ENCODE results near the gene SAT1.

Gene SAT1

DNA sequence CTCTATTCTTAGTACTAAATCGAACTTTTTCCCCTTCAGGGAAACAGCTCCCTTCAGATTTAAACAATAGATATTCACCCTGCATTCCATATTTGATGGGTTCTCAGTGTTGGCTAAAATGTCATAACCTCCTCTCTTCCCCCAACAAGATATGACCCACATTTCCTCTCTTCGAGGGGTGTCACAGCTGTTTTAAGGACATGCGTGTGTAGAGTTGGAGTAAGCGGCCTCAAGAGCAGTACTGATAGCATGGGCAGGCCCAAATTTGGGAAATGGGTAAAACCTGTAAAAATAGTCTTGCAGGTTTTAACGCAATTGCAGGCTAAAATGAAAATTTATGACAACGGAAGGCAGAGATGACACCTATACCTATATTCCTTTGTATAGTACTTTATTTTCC, 28.7 kb downstream of the SAT1 start:
- no peak for FAIRE-seq

DNA sequence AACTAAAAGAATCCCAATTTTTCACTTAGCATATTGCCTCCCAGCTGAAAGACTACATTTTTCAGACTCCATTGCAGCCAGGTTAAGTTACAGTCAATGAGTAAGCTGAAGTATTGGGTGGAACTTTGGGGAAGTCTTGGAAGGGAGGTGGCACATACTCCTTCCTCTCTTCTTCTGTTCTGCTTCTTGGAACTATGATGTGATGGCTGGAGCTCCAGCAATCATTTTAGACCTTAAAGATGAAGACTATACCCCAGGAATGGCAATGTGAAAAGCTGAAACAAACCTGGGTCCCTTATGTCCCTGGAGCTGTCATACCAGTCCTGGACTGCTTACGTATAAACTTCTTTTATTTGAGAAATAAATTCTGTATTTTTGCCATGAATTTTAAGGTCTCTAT, 30.8 kb downstream of the SAT1 start:
- no peak for FAIRE-seq

DNA sequence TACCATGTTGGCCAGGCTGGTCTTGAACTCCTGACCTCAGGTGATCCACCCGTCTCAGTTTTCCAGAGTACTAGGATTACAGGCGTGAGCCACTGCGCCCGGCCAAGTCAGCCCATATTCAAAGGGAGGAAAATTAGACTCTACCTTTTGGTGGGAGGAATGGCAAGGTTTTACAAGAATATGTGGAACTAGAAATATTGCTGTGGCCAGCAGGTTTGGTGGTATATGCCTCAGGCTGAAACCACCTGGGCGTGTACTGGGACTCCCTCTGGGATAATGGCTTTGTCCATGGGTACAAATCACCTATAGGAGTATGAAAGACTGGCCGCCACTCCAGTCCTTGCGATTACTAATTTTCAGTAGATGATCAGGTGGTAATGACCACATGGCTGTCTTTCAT, 32.4 kb downstream of the SAT1 start:
- no peak for FAIRE-seq

DNA sequence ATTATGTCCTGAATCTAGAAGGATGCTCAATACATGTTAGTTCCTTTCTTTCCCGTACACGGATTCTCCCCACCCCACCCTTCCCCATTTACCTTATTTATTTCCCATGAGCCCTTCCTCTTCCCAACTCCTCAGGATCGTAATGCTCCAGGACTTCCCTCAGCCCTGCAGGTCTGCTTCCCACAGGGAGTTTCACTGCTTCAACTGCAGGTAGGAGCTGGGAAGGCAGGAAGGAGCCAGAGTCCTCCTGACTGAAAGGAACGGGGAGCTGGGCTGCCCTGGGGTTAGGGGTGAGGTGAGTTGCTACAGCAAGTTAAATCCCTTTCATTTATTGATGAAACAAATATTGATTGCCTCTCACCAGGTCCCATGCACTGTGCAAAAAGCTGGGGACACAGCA, 33.2 kb downstream of the SAT1 start:
- FAIRE-seq = no peak

DNA sequence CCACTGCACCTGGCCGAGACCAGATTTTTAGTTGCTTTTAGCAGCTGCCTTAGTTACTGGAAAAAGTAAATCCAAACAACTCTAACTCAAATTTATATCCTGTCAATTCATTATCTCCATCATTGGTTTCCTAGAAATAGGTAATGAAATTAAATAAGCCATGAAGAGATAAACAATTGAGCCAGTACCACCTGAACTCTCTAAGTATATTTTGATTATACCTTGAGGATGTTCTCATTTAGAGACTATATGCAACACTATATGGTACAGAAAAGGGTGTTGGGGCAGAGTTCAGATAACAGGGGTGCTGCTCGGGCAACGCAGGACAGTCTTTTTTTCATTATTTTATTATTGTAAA, 35.0 kb downstream of the SAT1 start:
- no peak for FAIRE-seq

DNA sequence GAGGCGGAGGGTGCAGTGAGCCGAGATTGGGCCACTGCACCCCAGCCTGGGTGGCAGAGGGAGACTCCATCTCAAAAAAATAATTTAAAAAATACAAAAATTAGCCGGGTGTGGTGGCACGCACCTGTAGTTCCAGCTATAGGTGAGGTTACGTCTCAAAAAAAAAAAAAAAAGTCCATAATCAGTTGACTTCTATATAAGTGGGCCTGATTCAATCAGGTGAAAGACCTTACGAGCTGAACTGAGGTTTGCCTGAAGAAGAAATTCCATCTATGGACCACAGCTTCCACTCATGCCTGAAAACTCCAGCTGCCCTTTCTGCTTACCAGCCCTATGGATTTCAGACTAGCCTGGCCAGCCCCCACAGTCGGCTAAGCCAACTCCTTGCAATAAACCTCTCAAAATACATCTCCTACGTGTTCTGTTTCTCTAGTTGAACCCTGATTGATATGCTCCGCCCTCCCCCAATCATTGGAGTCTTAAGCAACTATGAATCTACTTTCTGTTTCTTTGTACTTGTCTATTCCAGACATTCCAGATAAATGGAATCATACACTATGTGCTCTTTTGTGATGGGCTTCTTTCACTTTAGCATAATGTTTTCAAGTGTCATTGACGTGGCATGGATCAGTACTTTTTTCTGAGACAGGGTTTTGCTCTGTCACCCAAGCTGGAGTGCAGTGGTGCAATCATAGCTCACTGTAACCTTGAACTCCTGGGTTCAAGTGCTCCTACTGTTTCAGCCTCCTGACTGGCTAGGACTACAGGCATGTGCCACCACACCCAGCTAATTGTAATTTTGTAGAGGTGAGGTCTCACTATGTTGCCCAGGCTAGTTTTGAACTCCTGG, 36.6 kb downstream of the SAT1 start:
- no peak for FAIRE-seq

DNA sequence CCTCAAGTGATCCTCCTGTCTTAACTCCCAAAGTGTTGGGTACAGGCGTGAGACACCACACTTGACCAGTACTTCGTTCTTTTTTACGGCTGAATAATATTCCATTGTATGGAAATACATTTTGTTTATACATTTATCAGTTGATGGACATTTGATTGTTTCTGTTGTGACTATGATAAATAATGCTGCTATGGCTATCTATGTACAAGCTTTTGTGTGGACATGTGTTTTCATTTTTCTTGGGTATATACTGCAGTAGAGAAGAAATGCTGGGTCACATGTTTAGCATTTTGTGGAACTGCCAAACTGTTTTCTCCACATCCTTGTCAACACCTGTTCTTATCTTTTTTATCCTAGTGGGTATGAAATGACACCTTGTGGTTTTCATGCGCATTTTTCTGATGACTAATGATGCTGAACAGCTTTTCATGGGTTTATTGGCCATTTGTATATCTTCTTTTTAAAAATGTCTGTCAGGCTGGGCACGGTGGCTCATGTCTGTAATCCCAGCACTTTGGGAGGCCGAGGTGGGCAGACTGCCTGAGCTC, 37.3 kb downstream of the SAT1 start:
- no peak for FAIRE-seq

DNA sequence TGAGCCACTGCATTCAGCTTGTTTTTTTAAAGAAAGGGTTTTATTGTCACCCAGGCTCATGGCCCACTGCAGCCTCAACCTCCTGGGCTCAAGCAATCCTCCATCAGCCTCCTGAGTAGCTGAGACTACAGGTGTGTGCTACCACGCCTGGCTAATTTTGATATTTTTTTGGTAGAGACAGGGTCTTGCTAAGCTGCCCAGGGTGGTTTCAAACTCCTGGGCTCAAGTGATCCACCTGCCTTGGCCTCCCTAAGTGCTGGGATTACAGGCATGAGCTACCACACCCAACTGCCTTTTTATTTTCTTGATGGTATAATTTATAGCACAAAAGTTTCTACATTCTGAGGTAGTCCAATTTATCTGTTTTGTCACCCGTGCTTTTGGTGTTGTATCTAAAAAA, 38.9 kb downstream of the SAT1 start:
- FAIRE-seq = no peak

DNA sequence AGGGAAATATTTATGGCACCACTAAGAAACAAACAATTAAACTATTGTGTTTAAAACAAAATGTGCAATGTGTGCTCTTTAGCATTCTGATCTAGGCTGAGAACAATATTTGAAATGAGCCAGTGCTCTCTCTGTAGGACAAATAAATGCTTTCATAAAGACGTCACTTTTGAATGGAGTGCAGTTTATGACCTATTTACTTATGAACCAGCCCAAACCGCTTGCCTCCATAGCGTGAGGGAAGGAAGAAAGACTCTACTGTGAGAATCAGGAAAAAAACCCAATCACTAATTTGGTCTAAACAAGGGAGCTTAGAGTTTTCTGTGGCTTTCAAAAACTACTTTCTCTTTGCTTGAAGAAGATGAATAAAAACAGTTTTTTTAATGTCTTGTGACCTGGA, 39.4 kb downstream of the SAT1 start:
- peak; percentile 89 for FAIRE-seq

DNA sequence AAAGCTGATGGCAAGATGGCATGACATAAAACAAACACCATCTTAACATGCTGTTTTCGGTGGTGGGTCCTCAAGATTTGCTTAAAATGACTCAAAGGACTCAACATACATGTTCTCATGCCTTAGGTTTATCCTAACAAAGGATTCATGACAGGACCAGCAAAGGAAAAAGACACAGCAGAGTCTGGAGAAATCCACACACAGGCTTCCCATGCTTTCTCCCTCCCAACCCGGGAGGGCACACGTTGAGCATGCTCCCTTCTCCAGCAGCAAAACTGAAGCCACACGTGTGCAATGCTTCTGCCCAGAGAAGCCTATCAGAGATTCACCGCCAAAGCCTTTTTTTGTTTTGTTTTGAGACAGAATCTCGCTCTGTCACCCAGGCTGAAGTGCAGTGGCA, 39.9 kb downstream of the SAT1 start:
- no peak for FAIRE-seq

DNA sequence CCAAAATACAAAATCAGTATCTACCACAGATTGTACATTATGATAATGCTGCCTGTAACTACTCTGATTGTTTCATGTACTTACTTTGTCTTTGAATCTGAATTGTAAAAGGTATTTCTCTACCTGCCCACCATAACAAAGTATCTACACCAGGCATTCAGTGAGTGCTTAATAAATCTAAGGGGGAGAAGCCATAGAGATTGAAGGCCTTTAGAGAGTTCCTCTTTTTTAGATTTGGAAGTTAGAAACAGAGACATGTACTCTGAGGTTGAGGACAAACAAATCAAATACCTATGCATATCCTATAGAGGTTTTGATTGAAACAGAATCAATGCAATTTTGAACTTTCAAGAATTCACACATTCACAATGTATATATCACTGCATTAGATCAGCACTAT, 42.7 kb downstream of the SAT1 start:
- no peak for FAIRE-seq

DNA sequence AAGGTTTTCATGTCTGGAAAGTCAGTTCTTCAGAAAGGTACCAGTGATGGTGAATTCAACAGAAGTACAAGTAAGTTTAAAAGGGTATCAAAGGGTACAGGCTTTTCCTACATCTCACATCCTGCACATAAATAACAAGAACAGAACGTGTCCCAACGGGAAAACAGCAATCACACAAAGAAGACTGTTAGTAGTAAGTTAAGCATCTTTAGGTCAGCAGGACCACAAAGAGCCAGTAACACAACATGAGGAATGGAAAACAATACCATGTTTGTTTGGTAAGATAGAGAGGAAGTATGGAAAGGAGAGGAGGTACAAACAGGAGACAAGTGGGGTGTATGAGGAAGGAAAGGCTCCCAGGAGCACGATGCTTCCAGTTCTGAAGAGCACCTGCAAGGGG, 43.2 kb downstream of the SAT1 start:
- FAIRE-seq = no peak

DNA sequence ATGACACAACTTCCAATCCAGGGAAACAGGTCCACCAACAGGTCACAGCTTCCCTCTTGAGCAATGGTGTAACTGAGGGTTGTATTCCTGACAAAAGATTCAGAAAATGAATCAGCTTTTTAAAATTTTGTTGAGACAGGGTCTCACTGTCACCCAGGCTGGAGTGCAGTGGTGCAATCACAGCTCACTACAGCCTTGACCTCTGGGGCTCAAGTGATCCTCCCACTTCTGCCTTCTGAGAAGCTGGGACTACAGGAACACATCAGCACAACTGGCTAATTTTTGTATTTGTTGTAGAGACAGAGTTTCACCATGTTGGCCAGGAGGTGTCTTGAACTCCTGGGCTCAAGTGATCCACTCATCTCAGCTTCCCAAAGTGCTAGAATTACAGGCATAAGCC, 43.7 kb downstream of the SAT1 start:
- no peak for FAIRE-seq

DNA sequence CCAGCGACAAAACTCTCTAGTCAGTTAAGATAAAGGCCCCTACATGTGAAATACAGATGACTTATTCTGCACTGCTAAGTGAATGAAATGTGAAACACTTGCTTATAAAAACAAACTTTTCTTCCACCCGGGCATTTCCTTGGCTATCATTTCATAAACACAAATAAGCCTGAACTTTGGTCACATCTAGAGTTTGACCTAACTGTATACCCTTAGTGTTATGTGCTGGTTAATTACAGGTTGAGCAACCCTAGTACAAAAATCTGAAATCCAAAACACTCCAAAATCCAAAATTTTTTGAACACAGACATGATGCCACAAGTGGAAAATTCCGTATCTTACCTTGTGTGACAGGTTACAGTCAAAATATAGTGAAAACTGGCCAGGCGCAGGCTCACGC, 45.9 kb downstream of the SAT1 start:
- FAIRE-seq = peak; percentile 33

DNA sequence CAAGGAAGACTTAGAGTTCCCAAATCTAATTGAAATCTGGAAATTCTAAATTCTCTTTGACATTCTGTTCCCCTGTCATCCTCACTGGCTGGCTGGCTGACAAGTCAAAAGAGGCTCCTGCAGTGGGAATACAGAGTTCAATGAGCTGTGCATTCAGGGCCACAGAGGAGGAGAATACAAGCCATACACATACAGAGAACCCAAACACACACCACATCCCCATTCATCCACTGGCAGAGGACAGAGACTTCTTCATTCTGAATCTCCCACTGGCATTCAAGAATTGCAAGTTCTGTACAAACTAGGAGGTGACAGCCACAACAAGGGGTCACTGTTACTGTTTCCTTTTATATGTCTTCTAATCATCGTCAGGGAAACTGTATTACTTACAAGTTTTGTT, 49.7 kb downstream of the SAT1 start:
- no peak for FAIRE-seq

Data from colon (tissue), 2 donors.